Measurements from ENCODE around the gene ZNF578.
A peak's percentile ranks its signal among the peaks of the same experiment; 100 is the strongest.
"Not testable (repeated sequence)": the region's sequence is repeated elsewhere in the genome, so short reads cannot be mapped to it uniquely, and the experiment has no call there.

ZNF578 gene

GRCh38 chr19:52518646-52519045, 65.3 kb downstream of the ZNF578 start:
- no peak for DNase-seq

GRCh38 chr19:52519175-52519574, 65.8 kb downstream of the ZNF578 start:
- not testable (repeated sequence) for DNase-seq

DNA sequence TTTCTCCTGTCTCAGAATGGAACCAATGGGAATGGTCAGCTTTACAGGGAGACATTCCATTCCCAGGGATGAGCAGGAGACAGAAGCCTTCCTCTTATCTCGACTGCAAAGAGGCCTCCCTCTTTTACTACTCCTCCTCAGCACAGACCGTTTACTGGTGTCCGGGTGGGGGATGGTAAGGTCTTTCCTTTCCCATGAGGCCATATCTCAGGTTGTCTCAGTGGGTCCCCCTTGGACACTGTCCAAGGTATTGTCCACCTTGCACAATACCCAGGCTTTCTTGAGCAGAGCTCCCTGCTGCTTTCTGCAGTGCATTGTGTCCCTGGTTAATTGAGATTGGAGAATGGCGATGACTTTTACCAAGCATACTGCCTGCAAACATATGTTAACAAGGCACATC, 66.7 kb downstream of the ZNF578 start:
- DNase-seq: peak; percentile 11

DNA sequence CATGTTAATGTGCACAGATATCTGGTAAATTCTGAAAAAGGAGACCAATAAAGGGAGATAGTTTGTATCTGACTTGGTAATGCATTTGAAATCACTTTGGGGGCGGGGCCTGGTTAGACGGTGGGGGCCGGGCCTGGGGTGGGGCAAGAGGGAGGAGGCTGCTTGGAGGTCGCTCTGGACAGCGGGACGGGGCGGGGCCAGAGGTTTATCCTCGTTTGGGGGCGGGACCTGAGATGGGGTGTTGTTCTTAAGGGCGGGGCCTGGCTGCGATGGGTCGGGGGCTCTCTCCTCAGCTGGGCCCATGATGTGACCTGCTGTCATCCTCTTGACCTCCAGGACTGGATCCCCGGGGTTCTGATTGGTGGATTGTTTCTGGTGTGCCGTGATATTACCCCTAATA, 69.2 kb downstream of the ZNF578 start:
- DNase-seq: no peak

DNA sequence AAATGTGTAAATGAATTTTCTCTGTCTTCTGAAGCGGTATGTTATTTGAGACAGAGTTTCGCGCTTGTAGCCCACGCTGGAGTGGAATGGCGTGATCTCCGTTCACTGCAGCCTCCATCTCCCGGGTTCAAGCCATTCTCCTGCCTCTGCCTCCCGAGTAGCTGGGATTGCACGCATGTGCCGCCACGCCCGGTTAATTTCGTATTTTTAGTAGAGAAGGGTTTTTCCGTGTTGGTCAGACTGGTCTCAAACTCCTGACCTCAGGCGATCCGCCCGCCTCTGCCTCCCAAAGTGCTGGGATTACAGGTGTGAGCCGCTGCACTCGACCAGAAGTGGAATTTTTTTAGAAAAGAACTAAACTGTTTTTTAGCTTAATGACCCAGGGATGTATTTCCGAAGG, 70.7 kb downstream of the ZNF578 start:
- DNase-seq: no peak

DNA sequence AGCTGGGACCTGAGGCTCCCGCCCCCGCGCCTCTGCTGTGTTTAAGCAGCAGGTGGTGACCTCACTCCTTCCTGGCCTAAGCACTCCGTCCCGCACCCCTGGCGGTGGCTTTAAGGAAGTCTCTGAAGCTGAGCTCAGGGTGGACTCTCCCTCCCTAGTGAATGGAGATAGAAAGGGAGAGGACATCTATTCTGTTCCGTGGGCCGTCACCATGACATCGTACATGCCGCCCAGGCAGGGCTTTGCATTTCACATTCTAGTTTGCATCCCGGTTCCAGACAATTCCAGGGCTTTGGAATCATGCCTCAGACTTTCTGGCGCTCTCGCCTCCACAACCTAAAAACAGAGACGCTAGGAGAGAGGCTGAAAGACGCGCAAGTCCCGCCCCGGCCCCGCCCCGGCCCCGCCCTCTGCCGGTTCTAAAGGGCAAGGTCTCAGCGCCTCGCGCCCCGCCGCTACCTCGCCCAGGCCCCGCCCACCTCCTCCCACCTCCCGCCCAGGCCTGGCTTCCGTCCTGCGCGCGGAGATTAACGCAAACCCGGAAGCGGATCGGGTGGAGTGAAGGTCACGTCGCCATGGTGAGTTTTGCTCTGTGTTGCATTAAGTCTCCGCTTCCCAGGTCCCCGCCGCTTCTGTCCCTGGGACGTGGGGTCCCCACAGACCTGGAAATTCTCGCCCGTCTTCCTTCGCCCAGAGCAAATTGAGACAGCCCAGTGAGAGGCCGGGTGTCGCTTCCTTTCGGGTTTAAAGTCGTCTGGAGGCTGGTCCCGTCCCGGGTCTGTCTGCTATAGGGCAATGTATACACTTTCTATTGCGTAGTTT, 74.0 kb downstream of the ZNF578 start, which contains the start of gene ZNF808:
Gene ZNF808, plus strand, starts transcription at position 535 of the 822 bp plus-strand sequence. CDS start 15,617 bp downstream, outside the sequence.
- peak; percentile 97 for DNase-seq

GRCh38 chr19:52527956-52528351, 74.6 kb downstream of the ZNF578 start:
- peak; percentile 56 for DNase-seq

DNA sequence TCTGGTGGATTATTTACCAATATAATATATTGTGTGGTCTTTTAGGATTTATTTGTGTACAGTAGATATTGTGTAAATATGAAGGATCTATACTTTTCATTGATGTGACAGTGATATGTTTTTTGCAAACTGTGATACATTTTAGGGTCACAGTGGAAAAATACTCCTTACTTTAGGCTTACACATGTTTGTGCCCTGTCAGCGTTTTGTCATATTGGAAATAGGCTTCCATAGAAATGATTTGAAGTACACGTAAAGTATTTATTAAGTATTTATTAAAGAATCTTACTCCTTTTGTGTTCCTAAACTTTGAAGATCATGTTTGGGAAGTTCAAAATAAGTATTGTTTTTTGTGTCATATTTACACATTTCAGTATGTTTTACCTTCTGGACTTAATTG, 79.1 kb downstream of the ZNF578 start:
- DNase-seq: no peak

DNA sequence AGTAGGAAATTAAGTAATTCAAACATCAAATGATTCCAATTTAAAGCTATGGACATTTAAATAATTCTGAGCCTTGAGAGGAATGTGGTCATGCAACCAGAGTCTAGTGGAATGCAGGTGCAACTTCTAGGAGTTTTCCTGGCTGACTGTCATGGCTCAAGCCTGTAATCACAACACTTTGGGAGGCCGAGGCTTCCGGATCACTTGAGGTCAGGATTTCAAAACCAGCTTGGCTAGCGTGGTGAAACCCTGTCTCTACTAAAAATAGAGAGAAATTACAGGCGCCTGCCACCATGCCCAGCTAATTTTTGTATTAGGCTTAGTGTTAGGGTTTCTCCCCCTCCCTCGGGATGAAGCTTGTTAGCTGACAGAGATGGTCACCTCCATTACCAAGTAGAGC, 80.5 kb downstream of the ZNF578 start:
- DNase-seq: no peak

GRCh38 chr19:52535385-52535770, 82.0 kb downstream of the ZNF578 start:
- peak; percentile 63 for DNase-seq

DNA sequence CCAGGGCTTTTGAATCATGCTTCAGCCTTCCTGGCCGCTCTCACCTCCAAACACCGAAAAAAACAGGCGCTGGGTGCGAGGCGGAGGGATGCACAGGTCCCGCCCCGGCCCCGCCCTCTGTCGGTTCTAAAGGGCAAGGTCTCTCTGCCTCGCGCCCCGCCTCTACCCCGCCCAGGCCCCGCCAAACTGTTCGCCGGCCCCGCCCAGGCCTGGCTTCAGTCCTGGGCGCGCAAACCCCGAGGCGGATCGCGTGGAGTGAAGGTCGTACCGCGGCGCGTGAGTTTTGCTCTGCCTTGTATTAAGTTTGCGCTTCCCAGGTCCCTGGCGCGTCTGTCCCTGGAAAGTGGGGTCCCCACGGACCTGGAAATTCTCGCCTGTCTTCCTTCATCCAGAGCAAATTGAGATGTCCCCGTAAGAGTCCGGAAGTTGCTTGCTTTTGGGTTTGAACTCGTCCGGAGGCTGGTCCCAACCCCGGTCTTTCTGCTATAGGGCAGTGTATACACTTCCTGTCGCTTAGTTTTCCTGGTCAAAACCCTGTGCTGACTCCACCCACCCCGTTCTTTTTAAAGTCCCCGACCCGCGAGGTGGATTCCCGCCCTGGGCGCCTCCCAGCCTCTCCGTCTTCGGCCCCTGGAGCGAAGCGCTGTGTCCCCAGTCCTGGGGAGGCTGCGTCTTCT, 82.6 kb downstream of the ZNF578 start:
- peak; percentile 88 for DNase-seq

- peak; percentile 48 for DNase-seq
Observed at GRCh38 chr19:52536448-52536800, 83.1 kb downstream of the ZNF578 start.

DNA sequence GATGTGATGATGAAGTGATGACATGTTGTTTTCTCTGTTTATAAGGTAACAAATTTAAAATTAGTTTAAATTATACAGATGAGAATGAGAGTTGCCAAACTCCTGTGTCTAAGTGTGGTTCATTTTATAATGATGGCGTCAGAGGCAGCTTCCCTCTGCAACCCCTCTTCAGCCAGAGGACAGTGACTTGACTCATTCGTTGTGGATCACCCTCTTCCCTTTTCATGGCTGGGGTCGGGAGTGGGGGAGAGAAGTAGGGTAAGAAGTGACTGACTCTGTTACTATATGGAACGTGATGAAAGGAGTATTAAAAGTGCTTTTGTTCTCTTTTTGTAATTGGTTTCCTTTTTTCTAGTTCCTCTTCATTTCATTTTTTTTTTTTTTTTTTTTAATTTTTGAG, 85.5 kb downstream of the ZNF578 start:
- not testable (repeated sequence) for DNase-seq

- not testable (repeated sequence) for DNase-seq
Observed at GRCh38 chr19:52541176-52541575, 87.8 kb downstream of the ZNF578 start.

GRCh38 chr19:52541608-52542007, 88.3 kb downstream of the ZNF578 start:
- no peak for DNase-seq

DNA sequence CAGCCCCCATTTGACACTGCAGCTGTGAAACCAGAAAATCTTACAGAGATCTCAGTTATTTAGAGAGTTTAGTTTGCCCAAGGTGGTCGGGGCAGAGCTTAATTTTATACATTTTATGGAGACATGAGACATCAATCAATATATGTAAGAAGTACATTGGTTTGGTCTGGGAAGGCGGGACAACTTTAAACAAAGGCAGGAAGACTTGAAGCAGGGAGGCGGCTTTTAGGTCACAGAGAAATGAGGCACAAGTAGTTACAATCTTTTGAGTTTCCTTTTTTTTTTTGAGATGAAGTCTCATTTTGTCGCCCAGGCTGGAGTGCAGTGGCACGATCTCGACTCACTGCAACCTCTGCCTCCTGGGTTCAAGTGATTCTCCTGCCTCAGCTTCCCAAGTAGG, 89.2 kb downstream of the ZNF578 start:
- DNase-seq: not testable (repeated sequence)

DNA sequence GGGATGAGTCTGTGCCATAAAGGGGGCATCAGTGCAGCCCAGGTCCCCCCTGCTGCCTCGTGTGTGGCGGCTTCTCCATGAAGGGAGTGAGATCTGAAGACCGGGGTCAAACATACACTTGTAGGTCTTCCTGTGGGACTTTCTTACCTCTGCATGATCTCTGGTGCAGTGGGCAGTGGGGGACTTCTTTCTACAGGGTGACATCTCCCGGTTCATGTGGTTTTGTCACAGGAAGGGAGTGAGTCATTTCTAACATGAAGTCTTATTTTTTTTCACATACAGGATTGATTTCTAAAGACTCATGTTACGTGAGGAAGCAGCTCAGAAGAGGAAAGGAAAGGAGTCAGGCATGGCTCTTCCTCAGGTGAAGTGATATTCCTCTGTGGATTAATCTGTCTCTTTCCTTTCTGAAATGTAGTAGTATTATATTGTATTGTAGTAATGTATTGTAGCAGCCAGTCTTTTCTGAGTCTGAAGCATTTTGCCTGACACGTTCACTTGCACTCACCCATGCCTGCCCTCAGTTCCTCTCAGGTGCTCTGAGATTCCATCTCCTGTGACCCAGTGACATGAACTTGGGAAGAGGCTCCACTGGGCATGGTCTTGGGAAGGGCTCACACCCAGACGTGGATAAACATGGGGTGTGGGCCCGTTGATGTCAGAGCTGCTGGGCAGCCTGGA, 89.8 kb downstream of the ZNF578 start:
- DNase-seq: no peak

- DNase-seq: no peak
Observed at GRCh38 chr19:52554216-52554971, 101.0 kb downstream of the ZNF578 start.

GRCh38 chr19:52557231-52557995, 104.1 kb downstream of the ZNF578 start:
- no peak for DNase-seq

DNA sequence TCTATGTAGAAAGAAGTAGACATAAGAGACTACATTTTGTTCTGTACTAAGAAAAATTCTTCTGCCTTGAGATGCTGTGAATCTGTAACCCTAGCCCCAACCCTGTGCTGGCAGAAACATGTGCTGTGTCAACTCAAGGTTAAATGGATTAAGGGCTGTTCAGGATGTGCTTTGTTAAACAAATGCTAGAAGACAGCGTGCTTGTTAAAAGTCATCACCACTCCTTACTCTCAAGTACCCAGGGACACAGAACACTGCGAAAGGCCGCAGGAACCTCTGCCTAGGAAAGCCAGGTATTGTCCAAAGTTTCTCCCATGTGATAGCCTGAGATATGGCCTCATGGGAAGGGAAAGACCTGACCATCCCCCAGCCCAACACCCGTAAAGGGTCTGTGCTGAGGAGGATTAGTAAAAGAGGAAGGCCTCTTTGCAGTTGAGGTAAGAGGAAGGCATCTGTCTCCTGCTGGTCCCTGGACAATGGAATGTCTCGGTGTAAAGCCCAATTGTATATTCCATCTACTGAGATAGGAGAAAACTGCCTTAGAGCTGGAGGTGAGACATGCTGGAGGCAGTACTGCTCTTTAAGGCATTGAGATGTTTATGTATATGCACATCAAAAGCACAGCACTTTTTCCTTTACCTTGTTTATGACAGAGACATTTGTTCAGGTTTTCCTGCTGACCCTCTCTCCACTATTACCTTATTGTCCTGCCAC, 105.5 kb downstream of the ZNF578 start:
- not testable (repeated sequence) for DNase-seq

- DNase-seq: not testable (repeated sequence)
Observed at GRCh38 chr19:52561611-52562010, 108.3 kb downstream of the ZNF578 start.

Measured in NCI-H69 (cell line).